IMR-90 (cell line): Measurements from ENCODE around the gene SSPN. TPM values are rescaled to one million over a fixed set of nuclear protein-coding genes. Genes with fewer than 3 reads are reported as not detected.

Source experiments
- ATAC-seq: fragments of 200-7000 bp; cut with Tn5 transposase; 2 replicates; pipeline ENCODE4 v1.9.1; 2020; ENCODE audit warnings: low read depth, mild to moderate bottlenecking, moderate library complexity
- BruUV-seq: library from RNA; stranded (reverse); fragments of 400-500 nt; replicated peaks from 2 replicates; lab custom pipeline; 2021; lab: Mats Ljungman, UMichigan
- CTCF ChIA-PET: fragments of 300-600 bp; formaldehyde crosslinking; extraction: SDS; loops from one replicate; lab custom pipeline; 2021; ENCODE audit warnings: antibody characterized with exemption; lab: Yijun Ruan, JAX
- POLR2A ChIA-PET: fragments of 300-600 bp; sonication (Branson Sonifier 250); formaldehyde crosslinking; loops from one replicate; lab custom pipeline; 2022; ENCODE audit warnings: antibody characterized with exemption; ENCODE audit not compliant: unreplicated experiment; lab: Charles Lee
- DNase-seq: peaks from one replicate; pipeline ENCODE4 v3.0.0; 2013
- H2AFZ ChIP-seq: replicated peaks from 2 replicates; pipeline ENCODE3; 2013; ENCODE audit warnings: low read length, mild to moderate bottlenecking; ENCODE audit not compliant: poor library complexity
- H2AK5ac ChIP-seq: 2 replicates; pipeline ENCODE4 v1.6.1; 2013; ENCODE audit warnings: low read depth, low read length, inconsistent platforms
- H2AK9ac ChIP-seq: replicated peaks from 2 replicates; pipeline ENCODE3; 2013; ENCODE audit warnings: mild to moderate bottlenecking, low read depth, low read length, moderate library complexity; ENCODE audit not compliant: poor library complexity
- H2BK120ac ChIP-seq: 2 replicates; pipeline ENCODE4 v1.6.1; 2013; ENCODE audit warnings: low read depth, low read length, inconsistent platforms
- H2BK15ac ChIP-seq: 3 replicates; pipeline ENCODE4 v1.6.1; 2013; ENCODE audit warnings: low read depth, low read length, inconsistent platforms
- H2BK20ac ChIP-seq: 2 replicates; pipeline ENCODE4 v1.6.1; 2013; ENCODE audit warnings: low read depth, mild to moderate bottlenecking, inconsistent platforms, low read length, moderate library complexity
- H2BK5ac ChIP-seq: 2 replicates; pipeline ENCODE4 v1.6.1; 2013; ENCODE audit warnings: mild to moderate bottlenecking, low read depth, low read length, inconsistent platforms; ENCODE audit not compliant: poor library complexity, severe bottlenecking
- H3K14ac ChIP-seq: replicated peaks from 2 replicates; pipeline ENCODE4 v1.6.1; 2013; ENCODE audit warnings: low read depth, low read length, inconsistent platforms
- H3K18ac ChIP-seq: 2 replicates; pipeline ENCODE4 v1.6.1; 2013; ENCODE audit warnings: low read depth, low read length, control low read depth
- H3K23ac ChIP-seq: 2 replicates; pipeline ENCODE4 v1.6.1; 2013; ENCODE audit warnings: low read depth, low read length, inconsistent platforms
- H3K27ac ChIP-seq: 2 replicates; pipeline ENCODE4 v1.5.1; 2013; ENCODE audit warnings: mild to moderate bottlenecking, control low read depth, low read length; ENCODE audit not compliant: insufficient read depth
- H3K27me3 ChIP-seq: 2 replicates; pipeline ENCODE4 v1.6.1; 2013; ENCODE audit warnings: low read length; ENCODE audit not compliant: control insufficient read depth, insufficient read depth
- H3K36me3 ChIP-seq: 2 replicates; pipeline ENCODE4 v1.6.1; 2013; ENCODE audit warnings: low read length, mixed read lengths; ENCODE audit not compliant: control insufficient read depth, insufficient read depth
- H3K4ac ChIP-seq: 2 replicates; pipeline ENCODE4 v1.6.1; 2013; ENCODE audit warnings: low read depth, low read length, inconsistent platforms
- H3K4me1 ChIP-seq: 2 replicates; pipeline ENCODE4 v1.6.1; 2013; ENCODE audit warnings: low read length, mixed read lengths; ENCODE audit not compliant: control insufficient read depth, insufficient read depth
- H3K4me2 ChIP-seq: 2 replicates; pipeline ENCODE4 v1.6.1; 2013; ENCODE audit warnings: low read depth, mild to moderate bottlenecking, control low read depth, low read length, moderate library complexity
- H3K4me3 ChIP-seq: 2 replicates; pipeline ENCODE4 v1.5.1; 2013; ENCODE audit warnings: low read depth, mild to moderate bottlenecking, control low read depth, low read length, moderate library complexity; ENCODE audit not compliant: insufficient read depth
- H3K56ac ChIP-seq: 2 replicates; pipeline ENCODE4 v1.6.1; 2013; ENCODE audit warnings: low read length, inconsistent platforms; ENCODE audit not compliant: insufficient read depth; ENCODE audit errors: extremely low read depth
- H3K79me1 ChIP-seq, 2 experiments: 2 replicates each; pipeline ENCODE4 v1.6.1; 2013; ENCODE audit warnings: low read length in 2 of 2, inconsistent platforms in 1 of 2, low read depth in 1 of 2
- H3K9ac ChIP-seq: 2 replicates; pipeline ENCODE4 v1.6.1; 2013; ENCODE audit warnings: low read depth, low read length, control low read depth
- H3K9me1 ChIP-seq: 2 replicates; pipeline ENCODE4 v1.6.1; 2013; ENCODE audit warnings: low read length, inconsistent platforms; ENCODE audit not compliant: insufficient read depth
- H3K9me3 ChIP-seq: 2 replicates; pipeline ENCODE4 v1.6.1; 2013; ENCODE audit warnings: low read length; ENCODE audit not compliant: control insufficient read depth, insufficient read depth
- H4K20me1 ChIP-seq: 2 replicates; pipeline ENCODE4 v1.6.1; 2013; ENCODE audit warnings: low read length, inconsistent platforms; ENCODE audit not compliant: insufficient read depth
- H4K5ac ChIP-seq: 2 replicates; pipeline ENCODE4 v1.6.1; 2013; ENCODE audit warnings: mild to moderate bottlenecking, low read depth, low read length, control low read depth
- H4K8ac ChIP-seq, 2 experiments: 2 replicates each; pipeline ENCODE4 v1.6.1; 2013; ENCODE audit warnings: low read depth in 2 of 2, low read length in 2 of 2, control low read depth in 1 of 2, inconsistent platforms in 1 of 2
- H4K91ac ChIP-seq: 2 replicates; pipeline ENCODE4 v1.6.1; 2013; ENCODE audit warnings: low read depth, low read length, inconsistent platforms; ENCODE audit not compliant: insufficient read depth
- BHLHE40 ChIP-seq: fragments of 150-350 bp; IDR thresholded peaks from 2 replicates; pipeline ENCODE4 v1.6.1; 2016; ENCODE audit warnings: mild to moderate bottlenecking, low read depth, low read length
- CEBPB ChIP-seq: IDR thresholded peaks from 2 replicates; pipeline ENCODE4 v1.6.1; 2012; ENCODE audit warnings: low read depth, low read length, improper control_type of control experiment
- CHD1 ChIP-seq: IDR thresholded peaks from 2 replicates; pipeline ENCODE4 v1.6.1; 2012; ENCODE audit warnings: low read depth, low read length, improper control_type of control experiment
- FOS ChIP-seq: fragments of 150-350 bp; IDR thresholded peaks from 2 replicates; pipeline ENCODE4 v1.6.1; 2016; ENCODE audit warnings: low read depth, low read length
- MAZ ChIP-seq: IDR thresholded peaks from 2 replicates; pipeline ENCODE4 v1.6.1; 2012; ENCODE audit warnings: low read depth, mild to moderate bottlenecking, low read length, improper control_type of control experiment, moderate library complexity, borderline replicate concordance
- MXI1 ChIP-seq: IDR thresholded peaks from 2 replicates; pipeline ENCODE4 v1.6.1; 2012; ENCODE audit warnings: low read depth, mild to moderate bottlenecking, low read length, moderate library complexity, borderline replicate concordance
- NFE2L2 ChIP-seq: fragments of 150-350 bp; IDR thresholded peaks from 2 replicates; pipeline ENCODE4 v1.6.1; 2016; ENCODE audit warnings: low read depth, mild to moderate bottlenecking, low read length
- POLR2A ChIP-seq: IDR thresholded peaks from 2 replicates; pipeline ENCODE4 v1.6.1; 2012; ENCODE audit warnings: mild to moderate bottlenecking, low read depth, low read length
- RAD21 ChIP-seq: IDR thresholded peaks from 2 replicates; pipeline ENCODE4 v1.6.1; 2012; ENCODE audit warnings: low read length, improper control_type of control experiment
- RCOR1 ChIP-seq: IDR thresholded peaks from 2 replicates; pipeline ENCODE4 v1.6.1; 2012; ENCODE audit warnings: mild to moderate bottlenecking, low read length, improper control_type of control experiment; ENCODE audit not compliant: insufficient replicate concordance
- RFX5 ChIP-seq: IDR thresholded peaks from 2 replicates; pipeline ENCODE4 v1.8.0; 2012; ENCODE audit warnings: low read depth, mild to moderate bottlenecking, low read length, moderate library complexity
- SMC3 ChIP-seq: fragments of 150-350 bp; IDR thresholded peaks from 2 replicates; pipeline ENCODE4 v1.6.1; 2016; ENCODE audit warnings: low read depth, mild to moderate bottlenecking, antibody characterized with exemption, low read length, moderate library complexity
- WGBS, 2 experiments: methylation state at CpG; one replicate each; pipeline versions ENCODE4 v1.1.5 to v1.1.7; 2013; ENCODE audit warnings: missing lambda C conversion rate in 2 of 2; ENCODE audit not compliant: insufficient read length in 1 of 2; ENCODE audit errors: extremely low coverage in 2 of 2; 5-methylcytosine and 5-hydroxymethylcytosine counted together
- dilution Hi-C: fragments of 300-500 bp; cut with HindIII; formaldehyde crosslinking; loops from one replicate; pipeline ENCODE4 v1.14.3; 2018; ENCODE audit warnings: low sequenced_read_pairs; ENCODE audit not compliant: unreplicated experiment
- in situ Hi-C: fragments of 300-500 bp; cut with MboI; formaldehyde crosslinking; loops from 3 replicates; pipeline ENCODE4 v1.14.3; 2019; ENCODE audit warnings: low sequenced_read_pairs, inconsistent platforms, mixed read lengths
- intact Hi-C: fragments of 100-400 bp; cut with micrococcal nuclease; formaldehyde crosslinking; loops from 2 replicates; pipeline ENCODE4 v1.10.0; 2022
- polyA plus RNA-seq, 3 experiments: library from polyadenylated mRNA; depleted of rRNA; stranded (reverse); fragments of >200 nt; gene quantifications; 2 replicates each; pipeline ENCODE4 v1.2.3, GENCODE V29; 2012; ENCODE audit warnings: low replicate concordance in 1 of 3
- total RNA-seq: library from RNA; depleted of rRNA; stranded (reverse); fragments of >200 nt; gene quantifications from 2 replicates; pipeline ENCODE4 v1.2.3, GENCODE V29; 2012
- TF ChIP-seq, protein P1 (sequence below): fragments of 150-350 bp; IDR thresholded peaks from 2 replicates; pipeline ENCODE4 v1.6.1; 2016; ENCODE audit warnings: low read depth, mild to moderate bottlenecking, low read length, moderate library complexity, borderline replicate concordance
- TF ChIP-seq, protein P2 (sequence below): conservative IDR thresholded peaks from 2 replicates; pipeline ENCODE4 v1.5.1; 2012; ENCODE audit warnings: mild to moderate bottlenecking, low read depth, low read length, improper control_type of control experiment
- TF ChIP-seq, protein P3 (sequence below): fragments of 150-350 bp; IDR thresholded peaks from 2 replicates; pipeline ENCODE4 v1.6.1; 2017; ENCODE audit warnings: mild to moderate bottlenecking, antibody characterized with exemption, low read length, low read depth

Gene SSPN
- total and polyA plus RNA-seq, 2 of the 4 experiments (the other 2 are of a cell fraction) = 3.5 to 5.6 TPM

DNA sequence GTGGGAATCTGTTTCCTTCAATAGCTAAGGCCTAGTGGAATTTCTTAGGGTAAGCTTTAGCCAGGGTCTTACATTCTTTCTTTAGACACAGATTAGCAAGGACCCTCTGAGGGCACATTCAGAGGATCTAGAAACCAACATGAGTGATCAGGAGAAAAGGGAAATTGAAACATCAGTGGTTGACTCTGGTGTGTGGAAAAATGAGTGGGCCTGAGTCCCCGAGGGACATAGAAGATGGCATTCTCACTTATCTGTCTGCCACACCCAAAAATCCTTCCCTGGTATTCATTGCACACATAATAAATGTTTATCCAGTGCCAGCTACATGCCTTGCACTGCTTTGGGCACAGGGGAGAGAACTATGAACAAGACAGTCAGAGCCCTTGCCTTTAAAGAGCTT is 82.9 kb downstream of the SSPN start:
- Histone ChIP-seq H3K4me3 (no peak overlapping the region), H3K9me3 (no peaks in the 10 kb centered on the region), H3K18ac (no peak overlapping the region), H3K4ac (no peak overlapping the region), H2BK5ac (no peak overlapping the region), H3K27ac (no peak overlapping the region), H3K56ac (no peak overlapping the region), H3K23ac (no peak overlapping the region), H2AFZ (no peak overlapping the region), H2AK5ac (no peak overlapping the region), H3K36me3 (no peaks in the 10 kb centered on the region), H3K27me3 (no peaks in the 10 kb centered on the region), H4K8ac (no peak overlapping the region), H3K9me1 (peaks cover 9% of the 10 kb centered on the region), H4K91ac (no peak overlapping the region), H3K4me1 (peaks cover 10% of the 10 kb centered on the region; the same call in 1 of the 2 replicates), H2AK9ac (no peak overlapping the region), H3K79me1 (no peaks in the 10 kb centered on the region), H2BK15ac (no peak overlapping the region), H2BK20ac (no peak overlapping the region), H3K14ac (no peak overlapping the region), H4K20me1 (no peaks in the 10 kb centered on the region), H3K9ac (no peak overlapping the region), H3K4me2 (no peak overlapping the region), H2BK120ac (no peak overlapping the region), H4K5ac (no peak overlapping the region)
- no peak for TF ChIP-seq MAZ
- no peak for TF ChIP-seq RAD21
- TF ChIP-seq BHLHE40 = no peak
- no peak for TF ChIP-seq CHD1
- TF ChIP-seq, protein P1, sequence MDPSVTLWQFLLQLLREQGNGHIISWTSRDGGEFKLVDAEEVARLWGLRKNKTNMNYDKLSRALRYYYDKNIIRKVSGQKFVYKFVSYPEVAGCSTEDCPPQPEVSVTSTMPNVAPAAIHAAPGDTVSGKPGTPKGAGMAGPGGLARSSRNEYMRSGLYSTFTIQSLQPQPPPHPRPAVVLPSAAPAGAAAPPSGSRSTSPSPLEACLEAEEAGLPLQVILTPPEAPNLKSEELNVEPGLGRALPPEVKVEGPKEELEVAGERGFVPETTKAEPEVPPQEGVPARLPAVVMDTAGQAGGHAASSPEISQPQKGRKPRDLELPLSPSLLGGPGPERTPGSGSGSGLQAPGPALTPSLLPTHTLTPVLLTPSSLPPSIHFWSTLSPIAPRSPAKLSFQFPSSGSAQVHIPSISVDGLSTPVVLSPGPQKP = no peak
- TF ChIP-seq FOS = no peak
- TF ChIP-seq POLR2A = no peak
- no peak for TF ChIP-seq SMC3
- TF ChIP-seq, protein P2, sequence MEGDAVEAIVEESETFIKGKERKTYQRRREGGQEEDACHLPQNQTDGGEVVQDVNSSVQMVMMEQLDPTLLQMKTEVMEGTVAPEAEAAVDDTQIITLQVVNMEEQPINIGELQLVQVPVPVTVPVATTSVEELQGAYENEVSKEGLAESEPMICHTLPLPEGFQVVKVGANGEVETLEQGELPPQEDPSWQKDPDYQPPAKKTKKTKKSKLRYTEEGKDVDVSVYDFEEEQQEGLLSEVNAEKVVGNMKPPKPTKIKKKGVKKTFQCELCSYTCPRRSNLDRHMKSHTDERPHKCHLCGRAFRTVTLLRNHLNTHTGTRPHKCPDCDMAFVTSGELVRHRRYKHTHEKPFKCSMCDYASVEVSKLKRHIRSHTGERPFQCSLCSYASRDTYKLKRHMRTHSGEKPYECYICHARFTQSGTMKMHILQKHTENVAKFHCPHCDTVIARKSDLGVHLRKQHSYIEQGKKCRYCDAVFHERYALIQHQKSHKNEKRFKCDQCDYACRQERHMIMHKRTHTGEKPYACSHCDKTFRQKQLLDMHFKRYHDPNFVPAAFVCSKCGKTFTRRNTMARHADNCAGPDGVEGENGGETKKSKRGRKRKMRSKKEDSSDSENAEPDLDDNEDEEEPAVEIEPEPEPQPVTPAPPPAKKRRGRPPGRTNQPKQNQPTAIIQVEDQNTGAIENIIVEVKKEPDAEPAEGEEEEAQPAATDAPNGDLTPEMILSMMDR = no peak
- no peak for TF ChIP-seq MXI1
- TF ChIP-seq, protein P3, sequence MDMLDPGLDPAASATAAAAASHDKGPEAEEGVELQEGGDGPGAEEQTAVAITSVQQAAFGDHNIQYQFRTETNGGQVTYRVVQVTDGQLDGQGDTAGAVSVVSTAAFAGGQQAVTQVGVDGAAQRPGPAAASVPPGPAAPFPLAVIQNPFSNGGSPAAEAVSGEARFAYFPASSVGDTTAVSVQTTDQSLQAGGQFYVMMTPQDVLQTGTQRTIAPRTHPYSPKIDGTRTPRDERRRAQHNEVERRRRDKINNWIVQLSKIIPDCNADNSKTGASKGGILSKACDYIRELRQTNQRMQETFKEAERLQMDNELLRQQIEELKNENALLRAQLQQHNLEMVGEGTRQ = no peak
- TF ChIP-seq RCOR1 = no peak
- TF ChIP-seq CEBPB = no peak
- TF ChIP-seq RFX5 = no peak
- no peak for TF ChIP-seq NFE2L2
- dilution Hi-C loops = no loop called here
- in situ Hi-C loops = no loop called here
- DNase-seq (no peak), ATAC-seq (no peak)
- intact Hi-C loops = no loop called here
- no CpG with 5 or more reads among the region's 1 CpG for WGBS, 2 experiments
- POLR2A ChIA-PET = no interaction called here
- no TSS peak for BruUV-seq
- CTCF ChIA-PET = no interaction called here
